Heart left ventricle (tissue), 13 donors: ENCODE results near the gene PLK1.
"Not testable (repeated sequence)": the region's sequence is repeated elsewhere in the genome, so short reads cannot be mapped to it uniquely, and the experiment has no call there.

Experiments used
- CTCF ChIP-seq, 12 donors: fragments of 200-600 bp; sonication (generic) in 4 of 12; IDR thresholded peaks; one replicate each; pipeline versions ENCODE4 v1.5.0 to v1.8.0; 2018 to 2022; ENCODE audit warnings: antibody characterized with exemption in 12 of 12, mild to moderate bottlenecking in 5 of 12
- POLR2A ChIP-seq, 2 donors: fragments of 450-650 bp; IDR thresholded peaks; one replicate each; pipeline ENCODE4 v1.6.1; 2017; ENCODE audit warnings: antibody characterized with exemption in 2 of 2, mild to moderate bottlenecking in 2 of 2, moderate library complexity in 2 of 2
- donor health status: ischemic (EF 13 %, LVEDD 7.1; RV severe dilation, severe dysfunction).
- donor health status: DM: no; HTN: yes; CAD: no.
- donor health status: DM: no; HTN: no; CAD: no.
- donor health status: ischemic (EF 25% LVEDD 6.9; RV normal size, moderate dysfunction).
- donor health status: ischemic (EF 25% LVEDD 5.7; RV mildly dilated, moderate dysfunction).
- donor health status: ischemic (EF 35%, LVEDD 5.7; RV mildly dilated, moderate dysfunction).
- donor health status: nonischemic (EF 11% LVEDD 7.7; RV severe dilation, severe dysfunction).
- donor health status: DM: yes; HTN: yes; CAD: no.
- donor health status: PGD.
- donor health status: ischemic (EF 29% LVEDD 5.4; RV normal size, mild dysfunction).
- donor health status: nonischemic (EF 23%, LVEDD 6.1; RV moderate dilation, normal function).

GRCh38 chr16:23631874-23632273 lies 46.8 kb upstream of the PLK1 start:
- TF ChIP-seq CTCF, POLR2A (IDR thresholded peaks at IDR 0.05): not testable (repeated sequence)
